PFSK-1 (cell line): Measurements from ENCODE around the gene NTM.

ENCODE experiments used
- FOXP2 ChIP-seq: optimal IDR thresholded peaks from 2 replicates; pipeline ENCODE3; 2011; ENCODE audit warnings: borderline replicate concordance, control low read depth, inconsistent platforms; ENCODE audit not compliant: insufficient read depth; ENCODE audit errors: extremely low read length, extremely low read depth
- POLR2AphosphoS5 ChIP-seq: IDR thresholded peaks from 2 replicates; pipeline ENCODE4 v1.6.1; 2012; ENCODE audit warnings: low read depth, mild to moderate bottlenecking, control low read depth, low read length, moderate library complexity
- TAF1 ChIP-seq: IDR thresholded peaks from 2 replicates; pipeline ENCODE4 v1.6.1; 2012; ENCODE audit warnings: low read length, control low read depth, borderline replicate concordance; ENCODE audit not compliant: insufficient read depth
- TF ChIP-seq, protein P1 (sequence below), 2 experiments: IDR thresholded peaks; 2 replicates each; pipeline versions ENCODE4 v1.6.1 to v1.8.0; 2011 to 2012; ENCODE audit warnings: low read depth in 2 of 2, low read length in 2 of 2, control low read depth in 1 of 2, inconsistent platforms in 1 of 2, mild to moderate bottlenecking in 1 of 2, moderate library complexity in 1 of 2; ENCODE audit not compliant: insufficient read depth in 1 of 2

GRCh38 chr11:132075447-132075846, 705.0 kb downstream of the NTM start:
- TF ChIP-seq POLR2AphosphoS5 (no peak), TAF1 (no peak), FOXP2 (no peak)
- TF ChIP-seq, protein P1, sequence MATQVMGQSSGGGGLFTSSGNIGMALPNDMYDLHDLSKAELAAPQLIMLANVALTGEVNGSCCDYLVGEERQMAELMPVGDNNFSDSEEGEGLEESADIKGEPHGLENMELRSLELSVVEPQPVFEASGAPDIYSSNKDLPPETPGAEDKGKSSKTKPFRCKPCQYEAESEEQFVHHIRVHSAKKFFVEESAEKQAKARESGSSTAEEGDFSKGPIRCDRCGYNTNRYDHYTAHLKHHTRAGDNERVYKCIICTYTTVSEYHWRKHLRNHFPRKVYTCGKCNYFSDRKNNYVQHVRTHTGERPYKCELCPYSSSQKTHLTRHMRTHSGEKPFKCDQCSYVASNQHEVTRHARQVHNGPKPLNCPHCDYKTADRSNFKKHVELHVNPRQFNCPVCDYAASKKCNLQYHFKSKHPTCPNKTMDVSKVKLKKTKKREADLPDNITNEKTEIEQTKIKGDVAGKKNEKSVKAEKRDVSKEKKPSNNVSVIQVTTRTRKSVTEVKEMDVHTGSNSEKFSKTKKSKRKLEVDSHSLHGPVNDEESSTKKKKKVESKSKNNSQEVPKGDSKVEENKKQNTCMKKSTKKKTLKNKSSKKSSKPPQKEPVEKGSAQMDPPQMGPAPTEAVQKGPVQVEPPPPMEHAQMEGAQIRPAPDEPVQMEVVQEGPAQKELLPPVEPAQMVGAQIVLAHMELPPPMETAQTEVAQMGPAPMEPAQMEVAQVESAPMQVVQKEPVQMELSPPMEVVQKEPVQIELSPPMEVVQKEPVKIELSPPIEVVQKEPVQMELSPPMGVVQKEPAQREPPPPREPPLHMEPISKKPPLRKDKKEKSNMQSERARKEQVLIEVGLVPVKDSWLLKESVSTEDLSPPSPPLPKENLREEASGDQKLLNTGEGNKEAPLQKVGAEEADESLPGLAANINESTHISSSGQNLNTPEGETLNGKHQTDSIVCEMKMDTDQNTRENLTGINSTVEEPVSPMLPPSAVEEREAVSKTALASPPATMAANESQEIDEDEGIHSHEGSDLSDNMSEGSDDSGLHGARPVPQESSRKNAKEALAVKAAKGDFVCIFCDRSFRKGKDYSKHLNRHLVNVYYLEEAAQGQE (IDR thresholded peaks at IDR 0.05; ENCODE audit: insufficient read depth in 1 of 2, low read depth in 2 of 2, low read length in 2 of 2), result no peak
